ENCODE results near the gene FAM120B. TPM values are rescaled to one million over a fixed set of nuclear protein-coding genes. Genes with fewer than 3 reads are reported as not detected.

The FAM120B gene
- total and polyA plus RNA-seq, 4 donors = 5.5 to 38.5 (median 20.4) TPM

- no peaks in the 10 kb centered on the region for H3K4me1 ChIP-seq (ENCODE audit: control insufficient read depth in 1 of 2, insufficient read depth in 2 of 2, low read length in 2 of 2)
- DNase-seq (no peak), ATAC-seq (ENCODE audit: low FRiP score) (no peak)
- no peak overlapping the region for H3K4me3 ChIP-seq (ENCODE audit: low read length in 2 of 2)
- no peaks in the 10 kb centered on the region for H3K27me3 ChIP-seq (ENCODE audit: control insufficient read depth in 1 of 2, insufficient read depth in 2 of 2, low read length in 1 of 2)
- no peak overlapping the region for H3K27ac ChIP-seq (ENCODE audit: low read depth in 1 of 2, low read length in 2 of 2)
- 95% methylated on average over 59 to 60 of the region's 60 CpGs for WGBS, 2 donors
- H3K36me3 ChIP-seq (ENCODE audit: control insufficient read depth in 1 of 2, insufficient read depth in 2 of 2, low read length in 1 of 2) = peaks cover 0 to 2% of the 10 kb centered on the region in 2 donors
- intact Hi-C loops (cut with DNase I) = no loop called here
- H3K9me3 ChIP-seq (ENCODE audit: control insufficient read depth, low read length) = no peaks in the 10 kb centered on the region
Measured at GRCh38 chr6:170283212-170284081, 23.1 kb upstream of the FAM120B start.

GRCh38 chr6:170284126-170284773 is 22.3 kb upstream of the FAM120B start:
- intact Hi-C loops (cut with DNase I) = no loop called here

GRCh38 chr6:170284866-170285469 is 21.6 kb upstream of the FAM120B start:
- DNase-seq (no peak), ATAC-seq (ENCODE audit: low FRiP score) (no peak)
- Histone ChIP-seq H3K27ac (ENCODE audit: low read depth in 1 of 2, low read length in 2 of 2) (no peak overlapping the region), H3K36me3 (ENCODE audit: control insufficient read depth in 1 of 2, insufficient read depth in 2 of 2, low read length in 1 of 2) (peaks cover 0 to 2% of the 10 kb centered on the region in 2 donors), H3K4me3 (ENCODE audit: low read length in 2 of 2) (no peak overlapping the region), H3K4me1 (ENCODE audit: control insufficient read depth in 1 of 2, insufficient read depth in 2 of 2, low read length in 2 of 2) (no peaks in the 10 kb centered on the region), H3K27me3 (ENCODE audit: control insufficient read depth in 1 of 2, insufficient read depth in 2 of 2, low read length in 1 of 2) (no peaks in the 10 kb centered on the region), H3K9me3 (ENCODE audit: control insufficient read depth, low read length) (no peaks in the 10 kb centered on the region)
- intact Hi-C loops (cut with DNase I) = loop anchor here in 1 of 2 donors (5.0 kb wide), 1 partner anchor 323 kb away; no protein-coding TSS in a partner anchor
- 94 to 95% methylated on average over 24 of the region's 24 CpGs for WGBS, 2 donors

More at GRCh38 chr6:170284126-170284773, 22.3 kb upstream of the FAM120B start:
- WGBS, 2 donors = 95 to 96% methylated on average over 15 of the region's 15 CpGs
- Histone ChIP-seq H3K36me3 (ENCODE audit: control insufficient read depth in 1 of 2, insufficient read depth in 2 of 2, low read length in 1 of 2) (peaks cover 0 to 2% of the 10 kb centered on the region in 2 donors), H3K9me3 (ENCODE audit: control insufficient read depth, low read length) (no peaks in the 10 kb centered on the region), H3K4me1 (ENCODE audit: control insufficient read depth in 1 of 2, insufficient read depth in 2 of 2, low read length in 2 of 2) (no peaks in the 10 kb centered on the region), H3K27me3 (ENCODE audit: control insufficient read depth in 1 of 2, insufficient read depth in 2 of 2, low read length in 1 of 2) (no peaks in the 10 kb centered on the region), H3K4me3 (ENCODE audit: low read length in 2 of 2) (no peak overlapping the region), H3K27ac (ENCODE audit: low read depth in 1 of 2, low read length in 2 of 2) (no peak overlapping the region)
- ATAC-seq (ENCODE audit: low FRiP score) = no peak
- DNase-seq = no peak

- Histone ChIP-seq H3K4me1 (ENCODE audit: control insufficient read depth in 1 of 2, insufficient read depth in 2 of 2, low read length in 2 of 2) (no peaks in the 10 kb centered on the region), H3K27ac (ENCODE audit: low read depth in 1 of 2, low read length in 2 of 2) (no peak overlapping the region), H3K36me3 (ENCODE audit: control insufficient read depth in 1 of 2, insufficient read depth in 2 of 2, low read length in 1 of 2) (peaks cover 0 to 2% of the 10 kb centered on the region in 2 donors), H3K9me3 (ENCODE audit: control insufficient read depth, low read length) (no peaks in the 10 kb centered on the region), H3K4me3 (ENCODE audit: low read length in 2 of 2) (no peak overlapping the region), H3K27me3 (ENCODE audit: control insufficient read depth in 1 of 2, insufficient read depth in 2 of 2, low read length in 1 of 2) (no peaks in the 10 kb centered on the region)
- 87 to 90% methylated on average over 5 of the region's 5 CpGs for WGBS, 2 donors
- DNase-seq (no peak), ATAC-seq (ENCODE audit: low FRiP score) (no peak)
- intact Hi-C loops (cut with DNase I) = loop anchor here in 1 of 2 donors (5.0 kb wide), 1 partner anchor 323 kb away; no protein-coding TSS in a partner anchor
Measured at GRCh38 chr6:170285482-170285881, 21.1 kb upstream of the FAM120B start.

GRCh38 chr6:170286246-170286933 is 20.2 kb upstream of the FAM120B start:
- DNase-seq = peak in 1 of 2 donors; percentile 77
- Histone ChIP-seq H3K27ac (ENCODE audit: low read depth in 1 of 2, low read length in 2 of 2) (no peak overlapping the region), H3K4me1 (ENCODE audit: control insufficient read depth in 1 of 2, insufficient read depth in 2 of 2, low read length in 2 of 2) (no peaks in the 10 kb centered on the region), H3K27me3 (ENCODE audit: control insufficient read depth in 1 of 2, insufficient read depth in 2 of 2, low read length in 1 of 2) (no peaks in the 10 kb centered on the region), H3K9me3 (ENCODE audit: control insufficient read depth, low read length) (no peaks in the 10 kb centered on the region), H3K4me3 (ENCODE audit: low read length in 2 of 2) (no peak overlapping the region), H3K36me3 (ENCODE audit: control insufficient read depth in 1 of 2, insufficient read depth in 2 of 2, low read length in 1 of 2) (peaks cover 0 to 2% of the 10 kb centered on the region in 2 donors)
- intact Hi-C loops (cut with DNase I) = loop anchor here in 1 of 2 donors (5.0 kb wide), 1 partner anchor 324 kb away; no protein-coding TSS in a partner anchor
- no peak for ATAC-seq (ENCODE audit: low FRiP score)
- 53 to 60% methylated on average over 26 of the region's 26 CpGs for WGBS, 2 donors

GRCh38 chr6:170286934-170287265 is 19.7 kb upstream of the FAM120B start:
- Histone ChIP-seq H3K27me3 (ENCODE audit: control insufficient read depth in 1 of 2, insufficient read depth in 2 of 2, low read length in 1 of 2) (no peaks in the 10 kb centered on the region), H3K36me3 (ENCODE audit: control insufficient read depth in 1 of 2, insufficient read depth in 2 of 2, low read length in 1 of 2) (peaks cover 0 to 2% of the 10 kb centered on the region in 2 donors), H3K9me3 (ENCODE audit: control insufficient read depth, low read length) (no peaks in the 10 kb centered on the region), H3K27ac (ENCODE audit: low read depth in 1 of 2, low read length in 2 of 2) (no peak overlapping the region), H3K4me3 (ENCODE audit: low read length in 2 of 2) (no peak overlapping the region), H3K4me1 (ENCODE audit: control insufficient read depth in 1 of 2, insufficient read depth in 2 of 2, low read length in 2 of 2) (no peaks in the 10 kb centered on the region)
- DNase-seq (no peak), ATAC-seq (ENCODE audit: low FRiP score) (no peak)
- intact Hi-C loops (cut with DNase I) = loop anchor here in 1 of 2 donors (5.0 kb wide), 1 partner anchor 325 kb away; no protein-coding TSS in a partner anchor
- 77 to 80% methylated on average over 2 of the region's 2 CpGs for WGBS, 2 donors

- ATAC-seq (ENCODE audit: low FRiP score) (no peak), DNase-seq (no peak)
- H3K9me3 ChIP-seq (ENCODE audit: control insufficient read depth, low read length) = no peaks in the 10 kb centered on the region
- no peak overlapping the region for H3K27ac ChIP-seq (ENCODE audit: low read depth in 1 of 2, low read length in 2 of 2)
- intact Hi-C loops (cut with DNase I) = loop anchor here in 1 of 2 donors (5.0 kb wide), 1 partner anchor 325 kb away; no protein-coding TSS in a partner anchor
- H3K4me3 ChIP-seq (ENCODE audit: low read length in 2 of 2) = no peak overlapping the region
- no peaks in the 10 kb centered on the region for H3K27me3 ChIP-seq (ENCODE audit: control insufficient read depth in 1 of 2, insufficient read depth in 2 of 2, low read length in 1 of 2)
- WGBS, 2 donors = 82 to 85% methylated on average over 12 of the region's 12 CpGs
- H3K4me1 ChIP-seq (ENCODE audit: control insufficient read depth in 1 of 2, insufficient read depth in 2 of 2, low read length in 2 of 2) = no peaks in the 10 kb centered on the region
- peaks cover 0 to 2% of the 10 kb centered on the region in 2 donors for H3K36me3 ChIP-seq (ENCODE audit: control insufficient read depth in 1 of 2, insufficient read depth in 2 of 2, low read length in 1 of 2)
Measured at GRCh38 chr6:170287371-170287876, 19.1 kb upstream of the FAM120B start.

GRCh38 chr6:170288091-170288631 is 18.4 kb upstream of the FAM120B start:
- 90 to 91% methylated on average over 33 of the region's 33 CpGs for WGBS, 2 donors
- H3K9me3 ChIP-seq (ENCODE audit: control insufficient read depth, low read length) = no peaks in the 10 kb centered on the region
- H3K4me1 ChIP-seq (ENCODE audit: control insufficient read depth in 1 of 2, insufficient read depth in 2 of 2, low read length in 2 of 2) = no peaks in the 10 kb centered on the region
- ATAC-seq (ENCODE audit: low FRiP score) (no peak), DNase-seq (no peak)
- H3K4me3 ChIP-seq (ENCODE audit: low read length in 2 of 2) = no peak overlapping the region
- no peaks in the 10 kb centered on the region for H3K27me3 ChIP-seq (ENCODE audit: control insufficient read depth in 1 of 2, insufficient read depth in 2 of 2, low read length in 1 of 2)
- H3K27ac ChIP-seq (ENCODE audit: low read depth in 1 of 2, low read length in 2 of 2) = no peak overlapping the region
- H3K36me3 ChIP-seq (ENCODE audit: control insufficient read depth in 1 of 2, insufficient read depth in 2 of 2, low read length in 1 of 2) = peaks cover 0 to 2% of the 10 kb centered on the region in 2 donors
- intact Hi-C loops (cut with DNase I) = loop anchor here in 1 of 2 donors (5.0 kb wide), 1 partner anchor 326 kb away; no protein-coding TSS in a partner anchor

Measured in aorta (tissue), 5 donors.